GM18951 (cell line): ENCODE results near the gene PCDHB7.
"Not testable (repeated sequence)": the region's sequence is repeated elsewhere in the genome, so short reads cannot be mapped to it uniquely, and the experiment has no call there.

Source experiments
- POLR2A ChIP-seq: IDR thresholded peaks from 4 replicates; pipeline ENCODE4 v1.6.1; 2011; ENCODE audit warnings: mild to moderate bottlenecking; ENCODE audit not compliant: insufficient read length, insufficient read depth; ENCODE audit errors: extremely low read depth
- in situ Hi-C: fragments of 300-500 bp; cut with MboI; formaldehyde crosslinking; loops from one replicate; pipeline ENCODE4 v1.12.0; 2022; ENCODE audit warnings: low sequenced_read_pairs, mixed read lengths, inconsistent platforms; ENCODE audit not compliant: unreplicated experiment

PCDHB7 gene

DNA sequence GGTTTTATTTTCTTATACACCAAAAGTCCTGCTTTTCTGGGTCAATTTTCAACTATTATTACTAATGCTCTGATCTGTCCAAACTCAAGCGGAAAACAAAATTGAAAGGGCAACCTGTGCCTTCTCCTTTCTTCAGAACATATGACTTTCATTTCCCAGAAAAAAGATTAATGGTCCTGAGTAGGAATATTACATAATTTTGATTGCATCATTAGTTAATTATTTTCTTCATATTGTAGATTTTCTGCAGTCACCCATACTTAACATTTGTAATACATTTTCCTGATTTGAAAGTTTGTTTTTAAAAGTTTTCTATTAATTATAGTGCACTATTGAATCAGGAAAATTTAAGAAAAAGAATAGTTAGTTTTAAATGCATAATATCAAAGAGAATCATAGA lies 3.5 kb downstream of the PCDHB7 start:
- no peak for TF ChIP-seq POLR2A
- in situ Hi-C loops, result no loop called here

- in situ Hi-C loops, result not testable (repeated sequence)
Observed at GRCh38 chr5:141177577-141178191, 5.2 kb downstream of the PCDHB7 start, which contains the start of gene PCDHB8. PCDHB8 (plus strand) TSS chr5:141177790; CDS start chr5:141178035, 245 bp downstream.

GRCh38 chr5:141179371-141179770 lies 6.9 kb downstream of the PCDHB7 start:
- in situ Hi-C loops, result not testable (repeated sequence)

DNA sequence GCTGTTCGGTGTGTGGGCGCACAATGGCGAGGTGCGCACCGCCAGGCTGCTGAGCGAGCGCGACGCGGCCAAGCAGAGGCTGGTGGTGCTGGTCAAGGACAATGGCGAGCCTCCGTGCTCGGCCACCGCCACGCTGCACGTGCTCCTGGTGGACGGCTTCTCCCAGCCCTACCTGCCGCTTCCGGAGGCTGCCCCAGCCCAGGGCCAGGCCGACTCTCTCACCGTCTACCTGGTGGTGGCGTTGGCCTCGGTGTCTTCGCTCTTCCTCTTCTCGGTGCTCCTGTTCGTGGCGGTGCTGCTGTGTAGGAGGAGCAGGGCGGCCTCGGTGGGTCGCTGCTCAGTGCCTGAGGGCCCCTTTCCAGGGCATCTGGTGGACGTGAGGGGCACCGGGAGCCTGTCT lies 7.4 kb downstream of the PCDHB7 start:
- in situ Hi-C loops, result not testable (repeated sequence)

DNA sequence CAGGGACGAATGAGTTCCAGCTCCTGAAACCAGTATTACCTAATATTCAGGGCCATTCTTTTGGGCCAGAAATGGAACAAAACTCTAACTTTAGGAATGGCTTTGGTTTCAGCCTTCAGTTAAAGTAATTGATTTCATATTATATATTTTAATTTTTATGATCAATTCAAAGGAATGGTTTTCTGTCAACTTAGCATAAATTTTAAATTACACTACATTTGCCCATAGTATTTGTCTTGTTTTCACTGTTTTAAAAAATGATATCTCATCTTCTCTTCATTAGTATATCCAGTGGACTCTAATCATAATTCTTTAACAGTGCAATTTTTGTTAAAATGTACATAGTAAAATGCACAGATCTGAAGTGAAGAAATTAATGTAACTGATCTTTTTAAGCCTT lies 7.9 kb downstream of the PCDHB7 start:
- in situ Hi-C loops, result no loop called here
- no peak for TF ChIP-seq POLR2A

DNA sequence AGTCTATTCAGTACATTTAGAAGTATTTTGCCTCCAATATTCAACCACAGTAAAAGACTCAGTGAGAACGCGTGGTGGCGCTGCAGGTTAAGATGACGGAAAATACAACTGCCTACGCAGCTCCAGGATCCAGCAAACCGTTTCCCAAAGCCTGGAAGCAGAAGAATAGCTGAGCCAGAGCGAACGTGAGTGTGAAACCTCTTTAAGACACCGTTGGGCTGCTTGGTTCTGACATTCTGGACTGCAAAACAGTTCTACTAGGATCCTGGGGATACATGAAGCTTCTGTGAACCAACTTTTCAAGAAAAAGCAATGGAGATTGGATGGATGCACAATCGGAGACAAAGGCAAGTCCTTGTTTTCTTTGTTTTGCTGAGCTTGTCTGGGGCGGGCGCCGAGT lies 9.8 kb downstream of the PCDHB7 start, which contains the start of gene PCDHB16:
PCDHB16 (plus strand) TSS at position 140 of the 400 bp plus-strand sequence; CDS start at position 313, 173 bp downstream.
- in situ Hi-C loops, result no loop called here

GRCh38 chr5:141184117-141184855 lies 11.8 kb downstream of the PCDHB7 start:
- in situ Hi-C loops, result not testable (repeated sequence)

More for the DNA sequence above, 9.8 kb downstream of the PCDHB7 start, which contains the start of gene PCDHB16:
- TF ChIP-seq POLR2A, result no peak

DNA sequence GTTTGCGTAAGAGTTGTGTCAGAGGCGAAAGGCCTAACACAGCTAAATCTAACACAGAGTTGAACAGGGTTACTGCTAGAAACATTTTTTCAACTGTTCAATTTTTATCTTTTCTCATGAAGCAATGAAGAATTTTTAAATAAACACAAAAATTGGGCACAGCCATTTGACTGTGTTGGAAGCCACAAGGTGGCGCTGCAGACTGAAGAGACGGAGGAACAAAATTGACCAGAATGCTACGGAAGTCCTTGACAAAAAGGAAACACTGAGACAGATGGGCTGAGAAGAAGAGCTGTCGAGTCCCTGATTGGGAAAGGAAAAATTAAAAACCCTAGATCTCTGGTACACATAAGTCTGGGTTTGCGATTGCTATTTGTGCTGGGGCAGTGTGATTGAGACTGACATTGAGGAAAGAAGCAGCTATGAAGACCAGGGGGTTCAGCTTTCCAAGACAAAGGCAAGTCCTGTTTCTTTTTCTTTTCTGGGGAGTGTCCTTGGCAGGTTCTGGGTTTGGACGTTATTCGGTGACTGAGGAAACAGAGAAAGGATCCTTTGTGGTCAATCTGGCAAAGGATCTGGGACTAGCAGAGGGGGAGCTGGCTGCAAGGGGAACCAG lies 14.6 kb downstream of the PCDHB7 start, which contains the start of gene PCDHB9:
PCDHB9 (plus strand) TSS at position 265 of the 616 bp plus-strand sequence; CDS start at position 423, 158 bp downstream.
- in situ Hi-C loops, result no loop called here
- no peak for TF ChIP-seq POLR2A

- in situ Hi-C loops, result not testable (repeated sequence)
Observed at GRCh38 chr5:141188682-141189081, 16.2 kb downstream of the PCDHB7 start.

DNA sequence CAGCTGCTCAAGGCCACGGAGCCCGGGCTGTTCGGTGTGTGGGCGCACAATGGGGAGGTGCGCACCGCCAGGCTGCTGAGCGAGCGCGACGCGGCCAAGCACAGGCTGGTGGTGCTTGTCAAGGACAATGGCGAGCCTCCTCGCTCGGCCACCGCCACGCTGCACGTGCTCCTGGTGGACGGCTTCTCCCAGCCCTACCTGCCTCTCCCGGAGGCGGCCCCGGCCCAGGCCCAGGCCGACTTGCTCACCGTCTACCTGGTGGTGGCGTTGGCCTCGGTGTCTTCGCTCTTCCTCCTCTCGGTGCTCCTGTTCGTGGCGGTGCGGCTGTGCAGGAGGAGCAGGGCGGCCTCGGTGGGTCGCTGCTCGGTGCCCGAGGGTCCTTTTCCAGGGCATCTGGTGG lies 16.7 kb downstream of the PCDHB7 start:
- in situ Hi-C loops, result not testable (repeated sequence)

- in situ Hi-C loops, result no loop called here
- TF ChIP-seq POLR2A, result no peak
Observed at GRCh38 chr5:141192110-141192725, 19.8 kb downstream of the PCDHB7 start, which contains the start of gene PCDHB10. PCDHB10 (plus strand) TSS chr5:141192353; CDS start chr5:141192553, 200 bp downstream.

GRCh38 chr5:141194332-141194731 lies 21.9 kb downstream of the PCDHB7 start:
- in situ Hi-C loops, result not testable (repeated sequence)

- TF ChIP-seq POLR2A, result no peak
- in situ Hi-C loops, result no loop called here
Observed at GRCh38 chr5:141196363-141196762, 23.9 kb downstream of the PCDHB7 start.

GRCh38 chr5:141199359-141200235 lies 27.2 kb downstream of the PCDHB7 start, which contains the start of gene PCDHB11:
PCDHB11 (plus strand) TSS chr5:141199627; CDS start chr5:141199775, 148 bp downstream.
- in situ Hi-C loops, result no loop called here
- TF ChIP-seq POLR2A, result no peak

- in situ Hi-C loops, result not testable (repeated sequence)
Observed at GRCh38 chr5:141201126-141201525, 28.7 kb downstream of the PCDHB7 start.

GRCh38 chr5:141201646-141202045 lies 29.2 kb downstream of the PCDHB7 start:
- in situ Hi-C loops, result not testable (repeated sequence)
